Right lobe of liver (tissue), 6 donors: Measurements from ENCODE around the gene GPR135. TPM values are rescaled to one million over a fixed set of nuclear protein-coding genes. Genes with fewer than 3 reads are reported as not detected.
A peak's percentile ranks its signal among the peaks of the same experiment; 100 is the strongest.

Experiments used
- ATAC-seq, 4 donors: fragments of 200-7000 bp; cut with Tn5 transposase; one replicate each; pipeline ENCODE4 v1.9.1; 2020; ENCODE audit warnings: mild to moderate bottlenecking in 4 of 4, moderate library complexity in 4 of 4
- DNase-seq, 3 donors: peaks; one replicate each; pipeline ENCODE4 v3.0.0-alpha.2; 2020
- H3K27ac ChIP-seq, 3 donors: fragments of 200-600 bp; one replicate each; pipeline ENCODE4 v1.8.0; 2022
- H3K27me3 ChIP-seq, 2 donors: fragments of 200-600 bp; one replicate each; pipeline ENCODE4 v1.8.0; 2022
- H3K36me3 ChIP-seq, 4 donors: fragments of 200-600 bp; sonication (generic) in 1 of 4; one replicate each; pipeline versions ENCODE4 v1.5.1 to v1.8.0; 2017 to 2022; ENCODE audit warnings: control low read depth in 1 of 4
- H3K4me1 ChIP-seq, 4 donors: fragments of 200-600 bp; sonication (generic) in 1 of 4; one replicate each; pipeline versions ENCODE4 v1.5.1 to v1.8.0; 2017 to 2022; ENCODE audit warnings: control low read depth in 1 of 4
- H3K4me3 ChIP-seq, 3 donors: fragments of 200-600 bp; one replicate each; pipeline ENCODE4 v1.8.0; 2022
- H3K9me3 ChIP-seq, 4 donors: fragments of 200-600 bp; sonication (generic) in 1 of 4; one replicate each; pipeline versions ENCODE4 v1.5.1 to v1.8.0; 2017 to 2022; ENCODE audit warnings: control low read depth in 1 of 4
- POLR2A ChIP-seq: fragments of 450-650 bp; IDR thresholded peaks from one replicate; pipeline ENCODE4 v1.6.1; 2017; ENCODE audit warnings: antibody characterized with exemption, mild to moderate bottlenecking
- WGBS: methylation state at CpG from one replicate; pipeline ENCODE4 v1.1.6; 2018; ENCODE audit warnings: low coverage, low lambda C conversion rate; ENCODE audit not compliant: insufficient coverage; ENCODE audit errors: missing lambda C conversion rate; 5-methylcytosine and 5-hydroxymethylcytosine counted together
- intact Hi-C, 2 donors: fragments of 100-400 bp; cut with DNase I; formaldehyde crosslinking; loops; one replicate each; pipeline versions ENCODE4 v1.11.2 to v1.14.1; 2022
- total RNA-seq, 6 experiments: library from RNA; depleted of rRNA in 2 of 6; stranded (reverse); fragments of >200 nt in 2 of 6; fragmentation: NEBNext Ultra II Directional in 3 of 6; extraction: Animal tissue kit (Norgen Biotek cat#: 25700) in 3 of 6; gene quantifications; one replicate each; pipeline versions ENCODE4 v1.1.0 to v1.2.4, GENCODE V29; 2016 to 2023
- TF ChIP-seq, protein P1 (sequence below), 4 donors: fragments of 200-600 bp in 3 of 4; fragments of 450-650 bp in 1 of 4; IDR thresholded peaks; one replicate each; pipeline versions ENCODE4 v1.5.1 to v1.8.0; 2016 to 2022; ENCODE audit warnings: antibody characterized with exemption in 4 of 4, mild to moderate bottlenecking in 2 of 4
- donor health status: DM: no; HTN: yes; CAD: no.
- donor health status: DM: no; HTN: no; CAD: no.
- donor health status: DM: no; HTN: no; CAD: no.
- donor health status: DM: no; HTN: yes; CAD: no.
- donor health status: DM: no; HTN: yes; CAD: no.

GPR135 gene
- total RNA-seq, 6 experiments from 2014 or later: 0.62 to 3.6 (median 1.6) TPM

DNA sequence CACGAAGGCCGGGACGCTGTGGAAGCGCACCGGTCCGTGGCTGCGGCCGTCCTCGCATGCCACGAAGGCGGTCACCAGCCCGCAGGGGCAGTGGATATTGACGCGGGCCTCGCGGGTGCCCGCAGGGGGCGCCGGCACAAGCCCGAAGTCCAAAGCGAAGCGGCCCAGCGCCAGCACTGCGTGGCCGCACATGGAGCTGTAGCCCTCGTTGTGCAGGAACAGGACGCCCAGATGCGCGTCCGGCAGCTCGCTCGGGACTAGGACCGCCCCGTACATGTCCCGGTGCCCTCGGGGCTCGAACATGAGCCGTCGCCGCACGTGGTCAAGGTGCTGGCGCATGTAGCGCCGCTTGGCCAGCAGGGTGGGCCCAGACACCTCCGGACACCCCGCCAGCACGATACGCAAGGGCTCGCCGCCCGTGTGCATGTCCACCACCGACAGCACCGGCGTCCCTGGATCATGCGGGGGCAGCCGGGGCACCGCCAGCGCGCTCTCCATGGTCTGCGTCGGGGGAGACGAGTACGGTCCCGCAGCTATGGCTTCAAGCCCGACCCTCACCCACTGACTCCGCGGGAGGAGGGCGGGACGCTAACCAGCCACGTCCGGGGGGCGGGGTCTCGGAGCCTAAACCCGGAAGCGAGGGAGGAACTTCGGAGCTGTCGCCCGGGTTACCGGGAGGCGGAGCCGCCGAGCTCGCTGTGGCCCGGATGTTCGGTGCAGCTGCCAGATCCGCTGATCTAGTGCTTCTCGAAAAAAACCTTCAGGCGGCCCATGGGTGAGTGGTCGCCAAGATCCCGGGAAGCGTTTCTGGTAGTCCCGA is 18.8 kb upstream of the GPR135 start, which contains the start of the genes JKAMP and L3HYPDH:
JKAMP (plus strand) TSS at position 699 of the 820 bp plus-strand sequence; CDS start at position 772, 73 bp downstream.
L3HYPDH (minus strand) TSS at position 590 of the 820 bp plus-strand sequence; CDS start at position 498, 92 bp downstream.
- no peaks in the 10 kb centered on the region for H3K27me3 ChIP-seq
- peak within 1 kb of the TSS; percentile 91 to 93 (median 92) for H3K27ac ChIP-seq
- H3K4me1 ChIP-seq: peaks cover 0 to 30% (median 11%) of the 10 kb centered on the region in 4 donors
- DNase-seq: peak; percentile 98 to 99 (median 99)
- H3K4me3 ChIP-seq: peak within 1 kb of the TSS; percentile 53 to 93 (median 90)
- intact Hi-C loops: no loop called here
- ATAC-seq: peak; percentile 92 to 97 (median 93)
- 0% methylated on average over 12 of the region's 92 CpGs for WGBS
- peak; percentile 88 for TF ChIP-seq POLR2A
- TF ChIP-seq, protein P1, sequence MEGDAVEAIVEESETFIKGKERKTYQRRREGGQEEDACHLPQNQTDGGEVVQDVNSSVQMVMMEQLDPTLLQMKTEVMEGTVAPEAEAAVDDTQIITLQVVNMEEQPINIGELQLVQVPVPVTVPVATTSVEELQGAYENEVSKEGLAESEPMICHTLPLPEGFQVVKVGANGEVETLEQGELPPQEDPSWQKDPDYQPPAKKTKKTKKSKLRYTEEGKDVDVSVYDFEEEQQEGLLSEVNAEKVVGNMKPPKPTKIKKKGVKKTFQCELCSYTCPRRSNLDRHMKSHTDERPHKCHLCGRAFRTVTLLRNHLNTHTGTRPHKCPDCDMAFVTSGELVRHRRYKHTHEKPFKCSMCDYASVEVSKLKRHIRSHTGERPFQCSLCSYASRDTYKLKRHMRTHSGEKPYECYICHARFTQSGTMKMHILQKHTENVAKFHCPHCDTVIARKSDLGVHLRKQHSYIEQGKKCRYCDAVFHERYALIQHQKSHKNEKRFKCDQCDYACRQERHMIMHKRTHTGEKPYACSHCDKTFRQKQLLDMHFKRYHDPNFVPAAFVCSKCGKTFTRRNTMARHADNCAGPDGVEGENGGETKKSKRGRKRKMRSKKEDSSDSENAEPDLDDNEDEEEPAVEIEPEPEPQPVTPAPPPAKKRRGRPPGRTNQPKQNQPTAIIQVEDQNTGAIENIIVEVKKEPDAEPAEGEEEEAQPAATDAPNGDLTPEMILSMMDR (IDR thresholded peaks at IDR 0.05): peak; percentile 59 to 67 (median 62)
- H3K9me3 ChIP-seq: no peaks in the 10 kb centered on the region
- H3K36me3 ChIP-seq: peaks cover 0 to 13% (median 2%) of the 10 kb centered on the region in 4 donors

GRCh38 chr14:59483363-59483762 is 18.2 kb upstream of the GPR135 start:
- no peaks in the 10 kb centered on the region for H3K9me3 ChIP-seq
- H3K27ac ChIP-seq: peak overlapping the region; percentile 91 to 93 (median 92)
- TF ChIP-seq, protein P1 (IDR thresholded peaks at IDR 0.05): no peak
- no peak for TF ChIP-seq POLR2A
- H3K36me3 ChIP-seq: peaks cover 0 to 17% (median 2%) of the 10 kb centered on the region in 4 donors
- no peaks in the 10 kb centered on the region for H3K27me3 ChIP-seq
- DNase-seq (peak in 1 of 3 donors; percentile 45), ATAC-seq (peak in 2 of 4 donors; percentile 0 to 1)
- intact Hi-C loops: no loop called here
- H3K4me1 ChIP-seq: peaks cover 0 to 30% (median 11%) of the 10 kb centered on the region in 4 donors
- 0% methylated on average over 16 of the region's 16 CpGs for WGBS
- peak overlapping the region; percentile 53 to 93 (median 90) for H3K4me3 ChIP-seq

- ATAC-seq: peak in 1 of 4 donors; percentile 16
- peak overlapping the region; percentile 53 to 93 (median 90) for H3K4me3 ChIP-seq
These were observed 17.6 kb upstream of the GPR135 start for GRCh38 chr14:59482541-59483331.

More at GRCh38 chr14:59482541-59483331, 17.6 kb upstream of the GPR135 start:
- WGBS: 24% methylated on average over 5 of the region's 6 CpGs
- intact Hi-C loops: no loop called here
- H3K4me1 ChIP-seq: peaks cover 0 to 30% (median 11%) of the 10 kb centered on the region in 4 donors
- TF ChIP-seq POLR2A: no peak
- TF ChIP-seq, protein P1 (IDR thresholded peaks at IDR 0.05): no peak
- H3K27ac ChIP-seq: peak overlapping the region; percentile 91 to 93 (median 92)
- DNase-seq: peak in 1 of 3 donors; percentile 52
- H3K9me3 ChIP-seq: no peaks in the 10 kb centered on the region
- no peaks in the 10 kb centered on the region for H3K27me3 ChIP-seq
- H3K36me3 ChIP-seq: peaks cover 0 to 19% (median 3%) of the 10 kb centered on the region in 4 donors
